HG03378 (cell line): Measurements from ENCODE around the gene HELT.
"Not testable (repeated sequence)": the region's sequence is repeated elsewhere in the genome, so short reads cannot be mapped to it uniquely, and the experiment has no call there.

Experiments used
- ATAC-seq: cut with Tn5 transposase; IDR thresholded peaks from one replicate; pipeline ENCODE4 v1.9.1; 2021; ENCODE audit warnings: mild to moderate bottlenecking, moderate library complexity; ENCODE audit not compliant: unreplicated experiment

The HELT gene, protein sequence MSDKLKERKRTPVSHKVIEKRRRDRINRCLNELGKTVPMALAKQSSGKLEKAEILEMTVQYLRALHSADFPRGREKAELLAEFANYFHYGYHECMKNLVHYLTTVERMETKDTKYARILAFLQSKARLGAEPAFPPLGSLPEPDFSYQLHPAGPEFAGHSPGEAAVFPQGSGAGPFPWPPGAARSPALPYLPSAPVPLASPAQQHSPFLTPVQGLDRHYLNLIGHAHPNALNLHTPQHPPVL

DNA sequence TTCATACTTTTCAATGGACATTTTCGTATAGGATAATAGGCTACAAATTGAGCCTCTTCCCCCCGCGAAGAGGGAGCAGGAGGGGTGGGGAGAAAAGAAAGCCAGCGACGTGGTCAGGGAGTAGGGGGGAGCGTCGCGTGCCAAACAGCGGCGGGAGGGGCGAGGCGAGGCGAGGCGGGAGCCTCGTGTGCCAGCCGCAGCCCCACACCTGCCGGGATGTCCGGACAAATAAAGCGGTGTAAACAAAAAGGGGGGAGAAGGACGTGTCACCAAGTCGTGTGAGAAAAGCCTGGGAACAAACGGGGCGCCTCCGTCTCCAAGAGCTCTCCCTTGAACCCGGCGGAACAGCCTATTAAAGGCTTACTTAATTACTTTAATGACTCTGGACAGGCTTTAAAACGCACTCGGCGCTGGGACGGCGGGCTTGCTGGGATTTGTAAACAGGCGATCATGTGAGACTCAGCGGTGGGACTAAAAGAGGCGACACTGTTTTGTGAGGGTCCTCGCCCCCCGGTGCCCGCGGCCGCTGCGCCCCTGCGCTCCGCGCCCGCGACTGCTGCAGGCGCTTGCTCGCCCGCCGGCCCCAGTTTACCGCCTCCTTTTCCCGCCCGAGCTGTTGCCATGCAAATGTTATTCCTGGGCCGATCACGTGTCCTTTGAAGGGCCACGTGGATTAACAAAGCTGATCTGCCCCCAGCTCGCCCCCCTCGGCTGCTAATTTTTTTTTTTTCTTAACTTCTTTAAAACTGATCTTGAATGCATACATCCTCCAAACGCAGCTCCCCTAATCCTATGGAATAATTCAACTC lies at the start of gene HELT:
Gene HELT, plus strand, starts transcription at position 527 of the 809 bp plus-strand sequence. CDS start 439 bp downstream, outside the sequence.
- ATAC-seq = no peak

DNA sequence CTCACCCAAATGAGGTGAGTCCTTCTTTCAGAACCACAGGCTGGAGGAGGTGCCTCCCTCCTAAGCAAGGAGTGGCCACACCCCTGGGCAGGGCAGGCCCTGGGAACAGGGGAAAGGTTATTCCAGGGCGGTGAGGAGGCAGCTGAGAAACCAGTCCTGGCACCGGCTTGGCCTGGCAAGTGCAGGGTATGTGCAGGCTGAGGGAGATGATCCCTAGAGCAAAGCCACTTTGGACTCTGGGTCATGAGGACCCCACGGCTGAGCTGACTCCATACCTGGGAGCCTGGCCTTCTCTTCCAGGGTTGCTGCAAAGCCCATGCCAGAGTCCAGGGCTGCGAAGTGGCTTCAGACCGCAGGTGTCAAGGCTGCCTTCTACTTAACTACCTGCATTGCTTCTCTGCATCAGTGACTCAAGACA lies 49.5 kb upstream of the HELT start:
- no peak for ATAC-seq

DNA sequence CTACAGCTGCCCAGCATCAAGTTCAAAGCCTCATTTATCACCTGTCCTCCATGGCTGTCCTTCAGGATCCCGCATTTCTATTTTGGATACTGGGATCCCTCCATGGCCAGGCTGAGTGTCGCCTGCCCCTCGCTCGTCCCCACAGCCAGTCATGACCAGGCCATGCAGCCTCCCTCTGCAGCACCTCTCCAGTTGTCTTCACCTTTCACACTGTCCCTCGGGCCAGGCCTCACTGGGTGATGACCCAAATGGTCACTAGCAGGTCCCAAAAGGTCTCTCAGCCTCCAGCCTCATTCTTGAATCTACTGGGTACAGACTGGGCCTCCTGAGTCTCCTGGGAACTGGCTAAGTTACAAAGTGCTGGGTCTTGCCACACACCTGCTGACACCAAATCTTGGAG lies 48.7 kb upstream of the HELT start:
- ATAC-seq = no peak

DNA sequence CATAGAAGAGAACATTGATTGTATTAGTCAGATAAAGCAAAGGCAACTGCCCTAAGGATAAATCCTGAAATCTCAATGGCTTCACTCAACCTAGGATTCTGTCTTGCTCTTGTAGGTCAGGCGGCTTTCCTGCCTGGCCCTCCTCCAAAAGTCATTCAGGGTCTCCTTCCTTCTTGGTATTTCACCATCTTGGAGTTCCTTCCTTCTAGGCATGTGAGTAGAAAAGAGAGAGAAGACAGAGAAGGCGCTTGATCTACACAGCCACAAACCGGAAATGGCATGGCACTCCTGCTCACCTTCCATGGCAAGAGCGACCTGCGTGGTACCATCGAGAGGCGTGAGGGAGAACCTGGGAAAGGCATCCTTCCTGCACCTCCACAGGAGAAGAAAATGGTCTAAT lies 45.3 kb upstream of the HELT start:
- ATAC-seq = no peak

DNA sequence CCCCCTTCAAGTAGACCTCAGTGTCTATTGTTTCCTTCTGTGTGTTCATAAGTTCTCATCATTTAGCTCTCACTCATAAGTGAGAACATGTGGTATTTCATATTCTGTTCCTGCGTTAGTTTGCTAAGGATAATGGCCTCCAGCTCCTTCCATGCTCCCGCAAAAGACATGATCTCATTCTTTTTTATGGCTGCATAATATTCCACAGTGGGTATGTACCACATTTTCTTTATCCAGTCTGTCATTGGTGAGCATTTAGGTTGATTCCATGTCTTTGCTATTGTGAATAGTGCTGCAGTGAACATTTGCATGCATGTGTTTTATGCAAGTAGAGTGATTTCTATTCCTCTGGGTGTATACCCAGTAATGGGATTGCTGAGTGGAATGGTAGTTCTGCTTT lies 41.9 kb upstream of the HELT start:
- ATAC-seq = not testable (repeated sequence)

DNA sequence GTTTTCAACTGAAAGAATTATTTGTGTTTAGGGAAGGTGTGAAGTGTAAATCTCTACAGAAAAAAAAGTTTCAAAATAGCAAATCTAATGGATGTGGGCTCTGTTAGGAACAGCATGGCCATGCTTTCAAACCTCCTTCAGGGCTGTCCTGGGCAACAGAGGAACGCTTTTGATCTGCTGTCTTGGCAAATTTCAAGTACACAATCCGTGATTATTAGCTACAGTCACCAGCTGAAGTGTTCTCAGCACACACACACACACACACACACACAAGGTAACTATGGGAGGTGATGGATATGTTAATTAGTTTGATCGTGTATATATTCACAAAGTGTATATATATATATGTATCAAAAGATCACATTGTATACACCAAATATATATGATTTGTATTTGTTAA lies 40.5 kb upstream of the HELT start:
- no peak for ATAC-seq

DNA sequence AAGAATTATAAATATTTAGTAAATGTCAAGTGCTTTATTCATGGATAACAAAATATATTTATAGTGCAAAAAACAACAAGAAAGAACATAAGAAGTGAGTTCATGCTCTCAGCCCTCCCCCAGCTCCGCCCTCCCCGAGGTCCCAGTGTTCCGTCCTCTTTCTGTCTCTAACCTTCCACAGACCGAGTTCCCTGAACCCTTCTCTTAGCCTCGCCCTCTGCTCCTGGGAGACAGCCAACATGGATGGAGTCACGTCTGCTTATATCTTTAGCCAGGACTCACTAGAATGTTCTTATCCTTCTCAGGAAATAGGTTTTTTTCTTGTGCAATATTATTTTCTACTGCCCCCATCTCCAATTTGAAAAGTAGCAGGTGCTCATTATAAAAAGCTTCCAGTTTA lies 40.1 kb upstream of the HELT start:
- ATAC-seq = no peak

DNA sequence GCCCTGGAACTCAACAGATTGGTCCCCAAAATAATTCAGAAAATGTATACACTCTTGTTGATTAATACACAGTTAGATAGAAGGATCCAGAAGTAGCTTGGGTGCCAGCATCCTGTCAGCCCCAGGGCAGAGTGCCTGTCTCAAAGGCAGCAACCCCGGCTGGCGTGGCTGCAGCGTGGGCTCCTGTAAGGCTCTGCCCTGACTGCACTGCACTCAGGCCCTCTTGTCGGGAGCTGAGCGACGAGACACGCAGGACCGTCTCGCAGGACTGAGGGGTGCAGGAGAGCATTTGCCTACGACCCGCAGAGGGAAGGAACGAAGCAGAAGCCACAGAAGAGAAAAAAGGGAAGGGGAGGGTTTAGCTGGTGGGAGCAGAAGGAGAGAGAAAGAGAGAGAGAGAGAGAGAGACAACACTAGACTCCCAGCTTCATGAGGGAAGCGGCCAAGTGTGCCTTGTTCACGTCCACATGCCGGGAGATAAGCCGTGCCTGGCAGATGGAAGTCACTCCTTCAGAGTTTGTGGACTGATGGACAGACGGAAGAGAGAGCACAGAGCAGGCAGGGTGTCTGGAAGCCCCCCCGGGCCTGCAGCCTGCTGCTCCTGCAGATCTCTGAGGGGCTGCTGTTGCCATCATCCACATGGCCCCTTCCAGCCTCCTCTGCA lies 38.7 kb upstream of the HELT start:
- no peak for ATAC-seq

DNA sequence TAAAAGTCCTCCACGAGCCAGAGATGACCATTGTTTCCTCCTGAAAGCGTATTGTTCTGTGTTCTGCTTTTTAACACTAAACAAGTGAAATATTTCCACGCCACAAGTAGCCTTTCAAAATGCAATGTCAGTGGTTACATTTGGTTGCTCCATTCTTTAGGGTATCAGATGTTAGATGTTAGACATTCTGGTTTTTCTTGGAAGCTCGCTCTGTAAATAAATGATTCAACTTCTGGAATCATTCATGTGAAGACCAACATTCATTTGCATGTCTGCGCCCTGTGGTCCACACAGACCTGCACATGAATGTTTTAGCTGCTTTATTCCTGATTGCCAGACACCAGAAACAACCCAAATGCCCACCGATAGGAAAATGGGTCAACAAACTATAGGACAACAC lies 38.0 kb upstream of the HELT start:
- ATAC-seq = no peak

DNA sequence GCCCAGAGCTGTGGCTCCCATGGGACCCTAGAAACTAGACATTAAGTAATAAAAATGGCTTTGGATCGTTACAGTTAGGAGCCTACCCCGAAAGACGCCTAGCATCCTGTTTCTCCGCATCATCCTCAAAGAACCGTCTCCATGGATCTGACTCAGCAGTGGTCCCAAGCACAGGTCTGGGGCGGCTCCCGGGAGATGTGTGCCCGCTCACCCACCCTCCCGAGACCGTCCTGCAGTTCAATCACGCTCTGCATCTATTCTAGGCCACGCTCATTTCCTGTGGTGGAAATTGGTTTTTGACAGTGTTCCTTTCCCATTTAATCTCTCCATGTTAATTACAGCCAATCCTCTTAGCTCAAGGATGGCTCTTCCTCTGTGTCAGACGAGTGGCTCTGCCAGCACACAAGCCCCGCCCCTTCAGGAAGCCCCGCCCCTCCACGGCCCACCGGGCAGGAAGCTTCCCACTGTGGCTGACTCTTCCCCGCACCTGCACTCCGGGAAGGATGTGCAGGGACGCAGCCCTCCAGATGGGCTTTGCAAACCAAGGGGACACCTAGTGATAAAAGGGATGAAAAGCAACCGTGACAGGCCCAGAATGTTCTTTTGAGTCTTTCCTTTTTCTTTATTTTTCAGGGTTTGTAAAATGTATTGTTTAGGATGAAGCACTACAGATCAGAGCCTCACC lies 34.5 kb upstream of the HELT start:
- ATAC-seq = peak; percentile 61

DNA sequence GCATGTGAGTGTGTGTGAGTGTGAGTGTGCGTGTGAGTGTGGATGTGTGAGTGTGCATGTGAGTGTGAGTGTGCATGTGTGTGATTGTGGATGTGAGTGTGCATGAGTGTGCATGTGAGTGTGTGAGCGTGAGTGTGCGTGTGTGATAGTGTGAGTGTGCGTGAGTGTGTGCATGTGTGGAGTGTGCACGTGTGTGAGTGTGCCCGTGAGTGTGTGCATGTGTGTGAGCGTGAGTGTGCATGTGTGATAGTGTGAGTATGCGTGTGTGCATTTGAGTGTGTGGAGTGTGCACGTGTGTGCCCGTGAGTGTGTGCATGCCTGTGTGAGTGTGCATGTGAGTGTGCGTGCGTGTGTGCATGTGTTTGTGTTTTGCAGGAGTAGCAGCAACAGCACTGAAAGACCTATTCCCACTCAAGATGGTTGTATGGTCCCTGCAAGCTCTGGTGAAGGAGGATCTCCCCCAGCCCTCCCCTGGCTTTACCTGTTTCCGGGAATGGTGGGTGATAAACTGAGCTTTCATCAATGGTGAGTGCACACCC lies 30.7 kb upstream of the HELT start:
- ATAC-seq = no peak

DNA sequence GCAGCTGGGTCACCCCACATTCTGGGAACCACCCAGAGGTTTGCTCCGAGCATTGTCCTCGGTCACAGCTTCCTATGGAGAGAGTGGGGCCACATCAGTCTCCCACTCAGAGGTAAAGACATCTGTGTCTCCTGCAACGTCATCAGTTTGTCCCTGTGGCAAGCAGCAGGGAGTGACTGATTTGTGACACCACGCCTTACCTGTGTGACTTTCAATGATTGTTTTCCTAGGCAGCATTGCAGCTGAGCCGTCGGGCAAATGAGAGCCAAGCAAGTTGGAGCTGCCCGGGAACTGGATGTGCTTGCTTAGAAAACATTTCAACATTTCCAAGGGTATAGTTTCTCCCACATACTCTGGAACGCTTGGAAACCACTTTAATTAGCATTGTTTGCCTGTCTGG lies 29.7 kb upstream of the HELT start:
- no peak for ATAC-seq

DNA sequence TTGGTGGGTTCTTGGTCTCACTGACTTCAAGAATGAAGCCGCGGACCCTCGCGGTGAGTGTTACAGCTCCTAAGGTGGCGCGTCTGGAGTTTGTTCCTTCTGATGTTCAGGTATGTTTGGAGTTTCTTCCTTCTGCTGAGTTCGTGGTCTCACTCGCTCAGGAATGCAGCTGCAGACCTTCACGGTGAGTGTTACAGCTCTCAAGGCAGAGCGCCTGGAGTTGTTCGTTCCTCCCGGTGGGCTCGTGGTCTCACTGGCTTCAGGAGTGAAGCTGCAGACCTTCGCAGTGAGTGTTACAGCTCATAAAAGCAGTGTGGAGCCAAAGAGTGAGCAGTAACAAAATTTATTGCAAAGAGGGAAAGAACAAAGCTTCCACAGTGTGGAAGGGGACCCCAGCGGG lies 29.0 kb upstream of the HELT start:
- ATAC-seq = not testable (repeated sequence)

DNA sequence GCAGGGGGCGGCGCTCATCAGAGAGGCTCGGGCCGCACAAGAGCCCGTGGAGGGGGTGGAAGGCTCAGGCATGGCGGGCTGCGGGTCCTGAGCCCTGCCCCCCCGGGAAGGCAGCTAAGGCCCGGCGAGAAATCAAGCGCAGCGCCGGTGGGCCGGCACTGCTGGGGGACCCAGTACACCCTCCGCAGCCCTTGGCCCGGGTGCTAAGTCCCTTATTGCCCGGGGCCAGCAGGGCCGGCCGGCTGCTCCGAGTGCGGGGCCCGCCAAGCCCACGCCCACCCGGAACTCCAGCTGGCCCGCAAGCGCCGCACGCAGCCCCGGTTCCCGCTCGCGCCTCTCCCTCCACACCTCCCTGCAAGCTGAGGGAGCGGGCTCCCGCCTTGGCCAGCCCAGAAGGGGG lies 28.2 kb upstream of the HELT start:
- not testable (repeated sequence) for ATAC-seq

DNA sequence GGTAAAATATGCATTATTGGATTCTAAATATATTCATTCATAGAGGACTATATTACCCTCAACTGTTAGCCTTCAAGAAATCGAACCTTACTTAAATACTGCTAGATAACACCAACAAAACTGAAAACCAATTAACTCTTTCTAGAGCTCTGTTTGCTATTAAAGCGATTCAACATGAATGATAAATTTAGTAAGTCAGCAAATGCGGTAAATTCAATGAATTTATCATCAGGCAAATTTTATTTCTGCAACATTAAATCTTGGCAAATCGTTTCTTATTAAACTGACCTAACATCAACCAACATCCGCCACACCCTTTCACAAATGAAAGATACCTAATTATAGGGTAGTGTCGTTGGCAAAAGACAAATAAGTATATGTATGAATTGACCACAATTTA lies 26.4 kb upstream of the HELT start:
- no peak for ATAC-seq

DNA sequence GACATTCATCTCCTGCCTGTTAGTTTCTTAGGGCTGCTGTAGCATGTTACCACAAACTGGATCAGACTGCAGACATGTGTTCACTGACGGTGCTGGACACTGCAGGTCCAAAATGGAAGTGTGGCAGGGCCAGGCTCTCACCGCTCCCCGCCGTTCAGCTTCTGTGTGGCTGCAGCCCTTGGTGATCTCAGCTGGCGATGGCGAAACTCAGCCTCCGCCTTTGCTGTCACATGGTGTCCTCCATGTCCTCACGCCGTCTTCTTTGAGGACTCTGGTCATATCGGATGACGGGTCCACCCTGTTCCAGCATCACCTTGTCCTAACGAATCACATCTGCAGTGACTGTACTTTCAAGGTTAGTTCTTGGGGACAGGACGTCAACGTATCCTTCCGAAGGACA lies 25.9 kb upstream of the HELT start:
- ATAC-seq = no peak

DNA sequence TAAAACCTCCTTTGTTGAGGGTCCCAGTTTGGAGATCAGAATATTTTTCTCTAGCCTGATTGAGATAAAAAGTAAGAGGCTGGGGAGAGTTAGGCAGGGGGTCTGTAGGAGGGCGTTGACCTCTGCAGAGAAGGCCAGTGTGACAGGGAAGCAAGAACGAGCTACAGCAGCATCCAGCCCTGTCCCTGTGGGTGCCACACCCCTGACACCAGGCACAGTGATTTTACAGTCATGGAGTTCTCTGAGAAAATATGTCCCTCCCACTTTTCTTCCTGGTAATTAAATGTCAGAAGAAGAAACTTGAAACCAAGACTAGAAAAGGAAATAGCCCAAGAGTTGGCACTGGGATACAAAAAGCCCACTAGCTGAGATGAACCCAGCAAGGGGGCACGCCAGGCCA lies 25.0 kb upstream of the HELT start:
- no peak for ATAC-seq

DNA sequence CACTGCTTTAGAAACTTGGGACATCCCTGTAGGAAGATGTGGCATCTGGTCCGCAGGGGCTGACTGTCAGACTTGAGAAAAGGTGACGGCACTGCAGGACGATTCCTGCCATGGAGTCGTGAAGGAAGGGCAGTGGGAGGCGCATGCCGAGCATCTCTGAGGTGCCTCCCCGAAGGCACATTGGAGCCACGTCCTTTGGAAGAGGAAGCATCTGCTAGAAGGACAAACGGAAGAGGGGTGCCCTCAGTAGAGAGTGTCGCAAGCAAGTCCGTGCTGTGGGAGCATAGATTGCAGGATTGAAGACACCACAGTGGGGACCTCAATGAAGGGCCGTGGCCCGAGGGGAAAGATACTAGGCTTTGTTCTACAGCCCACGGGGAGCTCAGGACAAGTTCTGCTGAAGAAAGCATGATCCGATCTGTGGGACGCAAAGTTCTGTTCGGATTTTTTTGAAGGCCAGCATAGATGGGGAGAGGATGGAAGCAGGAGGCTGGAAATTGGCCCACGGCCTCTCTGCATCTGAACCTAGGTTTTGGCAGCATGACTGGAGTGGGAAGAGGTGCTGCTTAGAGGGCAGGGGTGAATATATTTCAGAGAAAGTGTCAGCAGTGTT lies 24.2 kb upstream of the HELT start:
- no peak for ATAC-seq

DNA sequence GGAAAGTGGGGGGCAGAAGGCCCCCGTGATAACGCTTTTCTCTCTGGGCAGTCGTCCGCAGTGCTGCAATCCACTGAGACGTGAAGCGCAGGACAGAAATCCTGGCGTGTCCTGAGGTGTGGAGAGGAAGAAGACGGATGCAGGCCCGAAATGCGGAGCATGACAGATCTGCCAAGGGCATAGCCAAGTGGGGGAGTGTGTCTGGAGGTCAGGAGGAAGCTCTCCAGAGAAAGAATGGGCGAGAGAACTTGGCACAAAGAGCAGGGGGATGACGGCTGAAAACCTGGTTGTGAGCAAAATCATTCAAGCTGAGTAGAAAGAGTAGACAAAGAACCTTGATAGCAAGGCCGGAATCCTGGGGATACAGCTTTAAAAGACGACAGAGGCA lies 23.7 kb upstream of the HELT start:
- ATAC-seq = no peak

DNA sequence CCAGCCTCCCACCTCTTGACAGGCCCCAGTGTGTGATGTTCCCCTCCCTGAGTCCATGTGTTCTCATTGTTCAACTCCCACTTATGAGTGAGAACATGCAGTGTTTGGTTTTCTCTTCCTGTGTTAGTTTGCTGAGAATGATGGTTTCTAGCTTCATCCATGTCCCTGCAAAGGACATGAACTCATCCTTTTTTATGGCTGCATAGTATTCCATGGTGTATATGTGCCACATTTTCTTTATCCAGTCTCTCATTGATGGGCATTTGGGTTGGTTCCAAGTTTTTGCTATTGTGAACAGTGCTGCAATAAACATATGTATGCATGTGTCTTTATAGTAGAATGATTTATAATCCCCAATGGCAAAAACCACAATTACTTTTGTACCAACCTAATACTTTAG lies 20.6 kb upstream of the HELT start:
- not testable (repeated sequence) for ATAC-seq

DNA sequence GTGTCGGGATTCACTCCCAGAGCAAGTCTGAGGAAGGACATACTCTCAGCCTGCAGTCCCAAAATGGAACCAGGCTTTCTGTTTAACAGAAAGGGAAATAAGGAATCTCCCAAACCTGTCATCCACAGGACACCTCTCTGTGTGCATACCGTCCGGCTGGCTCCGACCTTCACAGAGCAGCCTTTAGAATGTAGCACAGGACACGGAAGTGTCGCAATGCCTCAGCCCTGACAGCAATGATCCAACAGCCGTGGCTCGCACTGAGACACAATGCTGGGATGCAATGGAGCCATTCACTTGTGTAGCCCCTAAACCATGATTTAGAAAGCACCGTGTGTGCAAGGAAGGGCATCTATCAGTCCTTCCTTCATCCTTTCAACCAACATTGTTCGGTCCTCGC lies 15.5 kb upstream of the HELT start:
- ATAC-seq = no peak
